DND-41 (cell line): ENCODE data around the gene HOXD10.

ENCODE experiments used
- EZH2 ChIP-seq: IDR thresholded peaks from 3 replicates; pipeline ENCODE4 v1.6.1; 2012; ENCODE audit warnings: borderline replicate concordance, low read depth, mild to moderate bottlenecking, moderate library complexity, low read length, inconsistent platforms; ENCODE audit not compliant: severe bottlenecking
- TF ChIP-seq, protein P1 (sequence below): IDR thresholded peaks from 2 replicates; pipeline ENCODE4 v1.5.1; 2012; ENCODE audit warnings: borderline replicate concordance, low read length, moderate library complexity, mild to moderate bottlenecking; ENCODE audit not compliant: poor library complexity, severe bottlenecking; ENCODE audit errors: extremely low read depth

DNA sequence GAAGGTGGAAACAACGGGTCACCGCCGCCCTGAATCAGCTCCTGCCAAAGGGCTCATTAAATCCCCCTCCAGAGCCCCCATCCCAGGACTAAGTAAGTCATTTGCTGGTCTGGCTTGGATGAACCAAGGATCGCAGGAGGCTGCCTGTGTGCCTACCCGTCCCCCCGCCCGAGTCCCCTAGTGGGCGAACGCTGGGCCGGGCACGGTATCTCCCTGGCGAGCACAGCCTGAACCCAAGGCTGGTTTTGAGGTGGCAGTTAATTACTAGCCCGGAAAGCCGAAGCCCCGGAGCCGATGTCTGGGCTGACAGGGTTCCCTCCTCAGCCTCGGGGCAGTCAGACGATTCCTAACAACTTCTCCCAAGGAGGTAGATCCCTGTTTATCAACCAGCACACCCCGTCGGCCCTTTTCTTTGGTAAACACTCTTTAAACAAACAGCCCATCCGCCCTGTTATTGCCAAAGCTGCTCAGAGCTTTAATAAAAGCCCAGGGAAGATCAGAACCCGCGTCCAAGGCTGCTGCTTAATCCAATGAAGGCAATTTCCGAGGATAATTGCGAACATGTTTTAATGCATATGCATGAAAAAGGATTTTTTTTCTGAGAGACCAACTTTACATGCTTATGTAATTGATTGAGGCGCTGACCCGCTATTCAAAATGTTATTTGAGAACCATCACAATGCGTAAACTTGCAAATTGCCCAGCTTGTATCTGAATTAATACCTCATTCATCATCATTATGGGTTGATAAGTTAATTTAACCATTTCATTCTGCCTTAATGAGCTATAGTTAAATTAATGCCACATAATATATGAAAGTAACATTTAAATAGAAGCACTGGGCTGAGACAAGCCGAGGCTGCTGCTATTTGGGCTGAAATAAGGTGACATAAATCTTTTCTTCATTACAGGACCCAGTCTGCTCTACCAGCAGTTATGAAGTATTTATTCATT, 43.4 kb upstream of the HOXD10 start:
- TF ChIP-seq, protein P1, sequence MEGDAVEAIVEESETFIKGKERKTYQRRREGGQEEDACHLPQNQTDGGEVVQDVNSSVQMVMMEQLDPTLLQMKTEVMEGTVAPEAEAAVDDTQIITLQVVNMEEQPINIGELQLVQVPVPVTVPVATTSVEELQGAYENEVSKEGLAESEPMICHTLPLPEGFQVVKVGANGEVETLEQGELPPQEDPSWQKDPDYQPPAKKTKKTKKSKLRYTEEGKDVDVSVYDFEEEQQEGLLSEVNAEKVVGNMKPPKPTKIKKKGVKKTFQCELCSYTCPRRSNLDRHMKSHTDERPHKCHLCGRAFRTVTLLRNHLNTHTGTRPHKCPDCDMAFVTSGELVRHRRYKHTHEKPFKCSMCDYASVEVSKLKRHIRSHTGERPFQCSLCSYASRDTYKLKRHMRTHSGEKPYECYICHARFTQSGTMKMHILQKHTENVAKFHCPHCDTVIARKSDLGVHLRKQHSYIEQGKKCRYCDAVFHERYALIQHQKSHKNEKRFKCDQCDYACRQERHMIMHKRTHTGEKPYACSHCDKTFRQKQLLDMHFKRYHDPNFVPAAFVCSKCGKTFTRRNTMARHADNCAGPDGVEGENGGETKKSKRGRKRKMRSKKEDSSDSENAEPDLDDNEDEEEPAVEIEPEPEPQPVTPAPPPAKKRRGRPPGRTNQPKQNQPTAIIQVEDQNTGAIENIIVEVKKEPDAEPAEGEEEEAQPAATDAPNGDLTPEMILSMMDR = no peak
- TF ChIP-seq EZH2 = no peak
